ENCODE results near the gene SH3D21.

DNA sequence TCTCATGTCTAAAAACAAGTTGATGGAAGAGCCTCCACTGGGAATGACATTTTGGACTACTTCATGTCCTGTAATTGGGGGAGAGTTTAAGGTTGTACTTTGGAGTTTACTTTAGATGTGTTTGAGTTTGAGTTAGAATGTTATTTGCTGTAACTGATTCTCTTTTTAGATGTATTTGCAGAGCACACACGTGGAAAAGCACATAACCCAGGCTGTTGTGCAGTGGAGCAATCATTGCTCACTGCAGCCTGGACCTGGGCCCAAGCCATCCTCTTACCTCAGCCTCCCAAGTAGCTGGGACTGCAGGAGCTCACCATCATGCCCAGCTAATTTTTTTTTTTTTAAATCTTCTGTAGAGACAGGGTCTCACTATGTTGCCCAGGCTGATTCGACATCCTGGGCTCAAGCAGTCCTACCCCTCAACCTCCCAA lies 36.7 kb upstream of the SH3D21 start:
- no peak for TF ChIP-seq POLR2A (IDR thresholded peaks at IDR 0.05)
- TF ChIP-seq, protein P1, sequence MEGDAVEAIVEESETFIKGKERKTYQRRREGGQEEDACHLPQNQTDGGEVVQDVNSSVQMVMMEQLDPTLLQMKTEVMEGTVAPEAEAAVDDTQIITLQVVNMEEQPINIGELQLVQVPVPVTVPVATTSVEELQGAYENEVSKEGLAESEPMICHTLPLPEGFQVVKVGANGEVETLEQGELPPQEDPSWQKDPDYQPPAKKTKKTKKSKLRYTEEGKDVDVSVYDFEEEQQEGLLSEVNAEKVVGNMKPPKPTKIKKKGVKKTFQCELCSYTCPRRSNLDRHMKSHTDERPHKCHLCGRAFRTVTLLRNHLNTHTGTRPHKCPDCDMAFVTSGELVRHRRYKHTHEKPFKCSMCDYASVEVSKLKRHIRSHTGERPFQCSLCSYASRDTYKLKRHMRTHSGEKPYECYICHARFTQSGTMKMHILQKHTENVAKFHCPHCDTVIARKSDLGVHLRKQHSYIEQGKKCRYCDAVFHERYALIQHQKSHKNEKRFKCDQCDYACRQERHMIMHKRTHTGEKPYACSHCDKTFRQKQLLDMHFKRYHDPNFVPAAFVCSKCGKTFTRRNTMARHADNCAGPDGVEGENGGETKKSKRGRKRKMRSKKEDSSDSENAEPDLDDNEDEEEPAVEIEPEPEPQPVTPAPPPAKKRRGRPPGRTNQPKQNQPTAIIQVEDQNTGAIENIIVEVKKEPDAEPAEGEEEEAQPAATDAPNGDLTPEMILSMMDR (IDR thresholded peaks at IDR 0.05): no peak
